GM23338 (cell line): ENCODE data around the gene ACADVL.

Experiments used
- EZH2 ChIP-seq: fragments of 200-600 bp; sonication (generic); IDR thresholded peaks from one replicate; pipeline ENCODE4 v1.8.0; 2017; ENCODE audit warnings: antibody characterized with exemption, mild to moderate bottlenecking, low read depth; ENCODE audit not compliant: unreplicated experiment
- EZH2phosphoT487 ChIP-seq: fragments of 200-600 bp; sonication (generic); IDR thresholded peaks from one replicate; pipeline ENCODE4 v1.8.1; 2018; ENCODE audit warnings: antibody characterized with exemption; ENCODE audit not compliant: unreplicated experiment
- POLR2AphosphoS5 ChIP-seq: IDR thresholded peaks from 2 replicates; pipeline ENCODE4 v1.6.1; 2016; ENCODE audit warnings: antibody characterized with exemption, low read depth
- STAT1 ChIP-seq: IDR thresholded peaks from one replicate; pipeline ENCODE4 v1.6.1; 2016; ENCODE audit warnings: antibody characterized with exemption; ENCODE audit not compliant: unreplicated experiment
- ZNF114 ChIP-seq: fragments of 250-450 bp; sonication (Bioruptor Pico); IDR thresholded peaks from 2 replicates; pipeline ENCODE4 v1.5.0; 2020; ENCODE audit warnings: mild to moderate bottlenecking, moderate library complexity
- TF ChIP-seq, protein P1 (sequence below), 2 experiments: fragments of 200-600 bp in 1 of 2; sonication (generic) in 1 of 2; conservative IDR thresholded peaks; 2 replicates each; pipeline versions ENCODE4 v1.5.1 to v1.6.1; 2016 to 2017; ENCODE audit warnings: antibody characterized with exemption in 2 of 2, low read depth in 2 of 2, mild to moderate bottlenecking in 2 of 2, moderate library complexity in 1 of 2
- TF ChIP-seq, protein P2 (sequence below): IDR thresholded peaks from one replicate; pipeline ENCODE4 v1.6.1; 2018; ENCODE audit warnings: antibody characterized with exemption; ENCODE audit not compliant: unreplicated experiment

DNA sequence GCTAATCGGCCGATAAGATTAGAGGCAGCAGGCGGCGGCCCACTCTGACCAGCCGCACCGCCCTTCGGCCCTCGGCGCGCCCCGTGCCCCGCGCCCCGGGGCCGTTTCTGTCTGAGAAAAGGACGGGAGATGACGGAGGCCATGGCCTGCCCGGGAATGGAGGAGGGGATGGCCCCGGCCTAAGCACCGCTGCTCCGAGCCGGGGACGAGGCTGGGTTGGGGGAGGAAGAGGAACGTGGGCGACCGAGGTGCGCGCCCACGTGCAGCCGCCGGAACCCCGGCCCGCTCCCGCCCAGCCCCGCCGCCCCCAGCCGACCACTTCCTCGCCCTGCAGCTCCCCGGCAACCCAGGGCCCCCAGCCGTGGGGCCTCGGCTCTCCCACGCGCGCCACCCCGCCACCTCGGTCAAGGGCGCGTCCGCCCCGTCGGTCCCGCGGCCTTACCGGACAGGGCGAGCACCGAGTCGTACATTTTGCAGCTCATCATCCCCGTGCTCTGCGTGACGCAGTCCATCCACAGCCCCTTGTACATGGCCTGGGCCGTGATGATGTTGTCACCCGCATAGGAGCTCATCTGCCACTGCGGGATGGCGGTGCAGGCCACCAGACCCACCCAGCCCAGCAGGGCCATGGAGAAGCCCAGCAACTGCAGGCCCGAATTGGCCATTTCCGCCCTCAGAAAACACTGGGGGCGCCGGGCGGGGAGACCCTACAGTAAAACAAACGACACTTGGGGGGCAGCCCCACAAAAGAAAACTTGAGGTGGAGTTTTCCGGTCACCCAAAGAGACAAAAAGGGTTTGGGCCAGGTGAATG is 41.8 kb downstream of the ACADVL start:
- TF ChIP-seq, protein P1, sequence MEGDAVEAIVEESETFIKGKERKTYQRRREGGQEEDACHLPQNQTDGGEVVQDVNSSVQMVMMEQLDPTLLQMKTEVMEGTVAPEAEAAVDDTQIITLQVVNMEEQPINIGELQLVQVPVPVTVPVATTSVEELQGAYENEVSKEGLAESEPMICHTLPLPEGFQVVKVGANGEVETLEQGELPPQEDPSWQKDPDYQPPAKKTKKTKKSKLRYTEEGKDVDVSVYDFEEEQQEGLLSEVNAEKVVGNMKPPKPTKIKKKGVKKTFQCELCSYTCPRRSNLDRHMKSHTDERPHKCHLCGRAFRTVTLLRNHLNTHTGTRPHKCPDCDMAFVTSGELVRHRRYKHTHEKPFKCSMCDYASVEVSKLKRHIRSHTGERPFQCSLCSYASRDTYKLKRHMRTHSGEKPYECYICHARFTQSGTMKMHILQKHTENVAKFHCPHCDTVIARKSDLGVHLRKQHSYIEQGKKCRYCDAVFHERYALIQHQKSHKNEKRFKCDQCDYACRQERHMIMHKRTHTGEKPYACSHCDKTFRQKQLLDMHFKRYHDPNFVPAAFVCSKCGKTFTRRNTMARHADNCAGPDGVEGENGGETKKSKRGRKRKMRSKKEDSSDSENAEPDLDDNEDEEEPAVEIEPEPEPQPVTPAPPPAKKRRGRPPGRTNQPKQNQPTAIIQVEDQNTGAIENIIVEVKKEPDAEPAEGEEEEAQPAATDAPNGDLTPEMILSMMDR (conservative IDR thresholded peaks at IDR 0.05; ENCODE audit: low read depth in 2 of 2) = no peak
- TF ChIP-seq POLR2AphosphoS5 (no peak), EZH2 (no peak), EZH2phosphoT487 (no peak), STAT1 (no peak), ZNF114 (no peak)
- TF ChIP-seq, protein P2, sequence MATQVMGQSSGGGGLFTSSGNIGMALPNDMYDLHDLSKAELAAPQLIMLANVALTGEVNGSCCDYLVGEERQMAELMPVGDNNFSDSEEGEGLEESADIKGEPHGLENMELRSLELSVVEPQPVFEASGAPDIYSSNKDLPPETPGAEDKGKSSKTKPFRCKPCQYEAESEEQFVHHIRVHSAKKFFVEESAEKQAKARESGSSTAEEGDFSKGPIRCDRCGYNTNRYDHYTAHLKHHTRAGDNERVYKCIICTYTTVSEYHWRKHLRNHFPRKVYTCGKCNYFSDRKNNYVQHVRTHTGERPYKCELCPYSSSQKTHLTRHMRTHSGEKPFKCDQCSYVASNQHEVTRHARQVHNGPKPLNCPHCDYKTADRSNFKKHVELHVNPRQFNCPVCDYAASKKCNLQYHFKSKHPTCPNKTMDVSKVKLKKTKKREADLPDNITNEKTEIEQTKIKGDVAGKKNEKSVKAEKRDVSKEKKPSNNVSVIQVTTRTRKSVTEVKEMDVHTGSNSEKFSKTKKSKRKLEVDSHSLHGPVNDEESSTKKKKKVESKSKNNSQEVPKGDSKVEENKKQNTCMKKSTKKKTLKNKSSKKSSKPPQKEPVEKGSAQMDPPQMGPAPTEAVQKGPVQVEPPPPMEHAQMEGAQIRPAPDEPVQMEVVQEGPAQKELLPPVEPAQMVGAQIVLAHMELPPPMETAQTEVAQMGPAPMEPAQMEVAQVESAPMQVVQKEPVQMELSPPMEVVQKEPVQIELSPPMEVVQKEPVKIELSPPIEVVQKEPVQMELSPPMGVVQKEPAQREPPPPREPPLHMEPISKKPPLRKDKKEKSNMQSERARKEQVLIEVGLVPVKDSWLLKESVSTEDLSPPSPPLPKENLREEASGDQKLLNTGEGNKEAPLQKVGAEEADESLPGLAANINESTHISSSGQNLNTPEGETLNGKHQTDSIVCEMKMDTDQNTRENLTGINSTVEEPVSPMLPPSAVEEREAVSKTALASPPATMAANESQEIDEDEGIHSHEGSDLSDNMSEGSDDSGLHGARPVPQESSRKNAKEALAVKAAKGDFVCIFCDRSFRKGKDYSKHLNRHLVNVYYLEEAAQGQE = no peak
